ENCODE results near the gene KCNH5.
"Not testable (repeated sequence)": the region's sequence is repeated elsewhere in the genome, so short reads cannot be mapped to it uniquely, and the experiment has no call there.

The KCNH5 gene

GRCh38 chr14:62882967-62883366, 162.3 kb downstream of the KCNH5 start:
- DNase-seq = no peak

GRCh38 chr14:62866376-62866775, 178.9 kb downstream of the KCNH5 start:
- DNase-seq = no peak

- DNase-seq = no peak
These were observed 180.7 kb downstream of the KCNH5 start for GRCh38 chr14:62864588-62864987.

- DNase-seq = not testable (repeated sequence)
These were observed 187.2 kb downstream of the KCNH5 start for GRCh38 chr14:62858011-62858410.

GRCh38 chr14:62854951-62855350, 190.3 kb downstream of the KCNH5 start:
- DNase-seq = no peak

GRCh38 chr14:62847168-62847567, 198.1 kb downstream of the KCNH5 start:
- DNase-seq = no peak

GRCh38 chr14:62844546-62844945, 200.7 kb downstream of the KCNH5 start:
- no peak for DNase-seq

GRCh38 chr14:62824086-62824485, 221.2 kb downstream of the KCNH5 start:
- DNase-seq = no peak

- no peak for DNase-seq
These were observed 225.3 kb downstream of the KCNH5 start for GRCh38 chr14:62819931-62820330.

- no peak for DNase-seq
These were observed 237.6 kb downstream of the KCNH5 start for GRCh38 chr14:62807636-62808035.

GRCh38 chr14:62800577-62800976, 244.7 kb downstream of the KCNH5 start:
- peak; percentile 31 for DNase-seq

- no peak for DNase-seq
These were observed 248.8 kb downstream of the KCNH5 start for GRCh38 chr14:62796431-62796830.

- DNase-seq = no peak
These were observed 252.7 kb downstream of the KCNH5 start for GRCh38 chr14:62792578-62792977.

- not testable (repeated sequence) for DNase-seq
These were observed 263.9 kb downstream of the KCNH5 start for GRCh38 chr14:62781328-62781727.

- DNase-seq = no peak
These were observed 266.4 kb downstream of the KCNH5 start for GRCh38 chr14:62778852-62779251.

GRCh38 chr14:62778310-62778709, 266.9 kb downstream of the KCNH5 start:
- DNase-seq = no peak

- DNase-seq = no peak
These were observed 267.7 kb downstream of the KCNH5 start for GRCh38 chr14:62777510-62777909.

- DNase-seq = no peak
These were observed 269.0 kb downstream of the KCNH5 start for GRCh38 chr14:62776300-62776699.

- DNase-seq = no peak
These were observed 276.5 kb downstream of the KCNH5 start for GRCh38 chr14:62768753-62769152.

GRCh38 chr14:62763951-62764350, 281.3 kb downstream of the KCNH5 start:
- DNase-seq = no peak

GRCh38 chr14:62759796-62760195, 285.5 kb downstream of the KCNH5 start:
- DNase-seq = no peak

- DNase-seq = not testable (repeated sequence)
These were observed 298.4 kb downstream of the KCNH5 start for GRCh38 chr14:62746881-62747280.

GRCh38 chr14:62745496-62745895, 299.8 kb downstream of the KCNH5 start:
- no peak for DNase-seq

GRCh38 chr14:62743560-62743959, 301.7 kb downstream of the KCNH5 start:
- DNase-seq = no peak

GRCh38 chr14:62743118-62743517, 302.1 kb downstream of the KCNH5 start:
- DNase-seq = no peak

- no peak for DNase-seq
These were observed 305.6 kb downstream of the KCNH5 start for GRCh38 chr14:62739647-62740046.

Data from NCI-H2029 (cell line).